HG02938 (cell line): ENCODE data around the gene SPTBN4.
"Not testable (repeated sequence)": the region's sequence is repeated elsewhere in the genome, so short reads cannot be mapped to it uniquely, and the experiment has no call there.

Experiments
- ATAC-seq: cut with Tn5 transposase; IDR thresholded peaks from one replicate; pipeline ENCODE4 v1.9.1; 2021; ENCODE audit warnings: mild to moderate bottlenecking, moderate library complexity; ENCODE audit not compliant: unreplicated experiment

Gene SPTBN4

DNA sequence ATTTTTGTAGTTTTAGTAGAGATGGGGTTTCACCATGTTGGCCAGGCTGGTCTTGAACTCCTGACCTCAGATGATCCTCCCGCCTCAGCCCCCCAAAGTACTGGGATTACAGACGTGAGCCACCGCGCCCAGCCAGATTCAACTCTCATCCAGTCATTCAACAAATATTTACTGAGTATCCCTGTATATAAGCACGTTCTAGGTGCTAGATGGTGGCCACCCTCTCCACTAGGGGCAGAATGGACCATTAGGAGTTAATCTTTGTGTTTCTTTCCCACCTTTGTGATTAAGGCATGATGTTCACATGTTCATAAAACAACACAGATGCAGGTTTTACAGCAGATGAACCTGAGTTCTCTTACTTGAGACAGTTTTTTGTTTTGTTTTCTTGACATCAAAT is 117.2 kb downstream of the SPTBN4 start:
- no peak for ATAC-seq

DNA sequence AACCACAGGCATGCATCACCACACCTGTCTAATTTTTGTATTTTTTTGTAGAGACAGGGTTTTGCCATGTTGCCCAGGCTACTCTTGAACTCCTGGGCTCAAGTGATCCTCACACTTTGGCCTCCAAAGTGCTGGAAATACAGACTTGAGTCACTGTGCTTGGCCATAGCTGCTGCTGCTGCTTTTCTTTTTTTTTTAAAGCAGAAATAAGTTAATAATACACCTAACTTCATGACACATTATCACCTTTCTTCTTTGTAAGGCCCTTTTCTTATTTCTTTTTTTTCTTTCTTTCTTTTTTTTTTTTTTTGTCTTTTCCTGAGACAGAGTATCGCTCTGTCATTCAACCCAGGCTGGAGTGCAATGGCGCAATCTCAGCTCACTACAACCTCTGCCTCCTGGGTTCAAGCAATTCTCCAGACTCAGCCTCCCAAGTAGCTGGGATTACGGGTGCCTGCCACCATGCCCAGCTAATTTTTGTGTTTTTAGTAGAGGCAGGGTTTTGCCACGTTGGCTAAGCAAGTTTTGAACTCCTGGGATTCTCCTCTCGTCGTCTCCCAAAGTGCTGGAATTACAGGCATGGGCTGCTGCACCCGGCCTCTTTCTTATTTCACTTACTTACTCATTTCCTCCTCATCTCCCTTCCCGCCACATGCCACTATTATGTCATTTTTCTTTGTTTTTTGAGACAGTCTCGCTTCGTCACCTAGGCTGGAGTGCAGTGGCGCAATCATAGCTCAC is 118.6 kb downstream of the SPTBN4 start:
- no peak for ATAC-seq

DNA sequence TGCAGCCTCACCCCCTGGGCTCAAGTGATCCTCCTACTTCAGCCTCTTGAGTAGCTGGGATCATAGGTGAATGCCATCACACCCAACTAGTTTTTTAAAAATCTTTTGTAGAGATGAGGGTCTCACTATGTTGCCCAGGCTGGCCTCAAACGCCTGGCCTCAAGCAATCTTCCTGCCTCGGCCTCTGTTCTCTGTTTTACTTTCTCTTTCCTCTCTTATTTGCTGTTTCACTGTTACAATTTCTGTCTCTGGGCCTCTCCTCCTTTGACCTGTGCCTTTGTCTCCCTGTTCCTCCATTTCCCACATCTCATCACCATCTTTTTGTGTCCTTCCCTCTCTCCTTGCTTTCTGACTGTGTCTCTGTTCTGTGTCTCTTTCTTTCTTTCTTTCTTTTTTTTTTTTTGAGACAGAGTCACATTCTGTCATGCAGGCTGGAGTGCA is 119.2 kb downstream of the SPTBN4 start:
- no peak for ATAC-seq

DNA sequence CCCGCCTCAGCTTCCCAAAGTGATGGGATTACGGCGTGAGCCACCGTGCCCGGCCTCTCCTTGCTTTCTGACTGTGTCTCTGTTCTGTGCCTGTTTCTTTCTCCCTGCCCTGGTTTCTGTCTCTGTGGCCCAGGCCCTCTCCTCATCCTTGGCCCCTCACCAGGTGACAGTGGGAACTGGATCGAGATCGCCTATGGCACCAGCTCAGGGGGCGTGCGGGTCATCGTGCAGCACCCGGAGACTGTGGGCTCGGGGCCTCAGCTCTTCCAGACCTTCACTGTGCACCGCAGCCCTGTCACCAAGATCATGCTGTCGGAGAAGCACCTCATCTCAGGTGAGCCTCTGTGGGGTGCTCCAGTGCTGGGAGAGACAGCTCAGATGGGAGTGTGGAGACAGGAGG is 119.8 kb downstream of the SPTBN4 start:
- no peak for ATAC-seq

DNA sequence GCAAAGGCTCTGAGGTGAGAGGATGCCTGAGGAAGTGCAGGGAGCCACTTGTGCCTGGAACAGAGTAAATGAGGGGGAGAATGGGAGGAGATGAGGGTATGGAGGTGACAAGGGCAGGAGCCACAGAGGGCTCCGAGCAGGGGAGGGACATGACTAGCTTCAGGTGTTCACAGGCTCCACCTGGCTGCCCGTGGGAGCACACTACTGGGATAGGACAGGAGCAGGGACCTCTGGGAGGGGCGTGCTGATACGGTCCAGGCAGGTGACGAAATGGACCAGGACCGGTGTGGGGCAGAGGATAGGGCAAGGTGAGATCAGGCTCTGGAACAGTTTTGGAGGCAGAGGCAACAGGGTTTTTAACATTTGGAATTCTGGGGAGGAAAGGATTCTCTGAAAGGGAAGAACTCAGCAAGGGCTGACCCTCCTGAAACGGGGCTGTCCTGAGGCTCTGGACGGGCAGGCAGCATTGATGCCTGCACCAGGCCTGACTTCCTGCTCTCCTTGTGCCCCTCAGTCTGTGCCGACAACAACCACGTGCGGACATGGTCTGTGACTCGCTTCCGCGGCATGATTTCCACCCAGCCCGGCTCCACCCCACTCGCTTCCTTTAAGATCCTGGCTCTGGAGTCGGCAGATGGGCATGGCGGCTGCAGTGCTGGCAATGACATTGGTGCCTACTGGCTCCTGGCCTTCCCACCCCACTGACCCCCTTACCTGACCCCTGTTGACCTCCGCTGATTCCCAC is 121.5 kb downstream of the SPTBN4 start:
- no peak for ATAC-seq

DNA sequence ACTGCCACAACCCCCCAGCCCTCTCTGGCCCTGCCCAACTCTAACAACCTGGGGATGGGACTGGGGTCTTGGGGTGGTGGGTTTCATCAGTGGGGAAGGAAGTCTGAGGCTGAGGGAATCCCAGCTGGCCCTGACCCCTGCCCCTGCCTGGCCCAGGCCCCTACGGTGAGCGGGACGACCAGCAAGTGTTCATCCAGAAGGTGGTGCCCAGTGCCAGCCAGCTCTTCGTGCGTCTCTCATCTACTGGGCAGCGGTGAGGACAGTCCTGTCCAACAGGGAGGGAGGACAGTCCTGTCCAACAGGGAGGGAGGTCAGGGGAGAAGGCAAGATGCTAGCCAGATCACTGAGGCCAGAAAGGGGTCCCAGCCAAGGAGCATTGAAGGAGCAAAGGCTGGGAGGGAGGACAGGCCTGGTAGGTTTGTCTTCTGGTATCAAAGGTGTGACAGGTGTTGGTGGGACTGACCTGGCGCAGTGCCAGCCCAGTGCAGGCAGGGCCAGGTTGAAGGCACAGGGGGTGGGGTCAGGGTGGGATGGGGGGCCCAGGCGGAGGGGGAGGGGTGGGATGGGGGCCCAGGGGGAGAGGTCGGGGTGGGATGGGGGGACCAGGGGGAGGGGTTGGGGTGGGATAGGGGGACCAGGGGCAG is 122.2 kb downstream of the SPTBN4 start:
- no peak for ATAC-seq

DNA sequence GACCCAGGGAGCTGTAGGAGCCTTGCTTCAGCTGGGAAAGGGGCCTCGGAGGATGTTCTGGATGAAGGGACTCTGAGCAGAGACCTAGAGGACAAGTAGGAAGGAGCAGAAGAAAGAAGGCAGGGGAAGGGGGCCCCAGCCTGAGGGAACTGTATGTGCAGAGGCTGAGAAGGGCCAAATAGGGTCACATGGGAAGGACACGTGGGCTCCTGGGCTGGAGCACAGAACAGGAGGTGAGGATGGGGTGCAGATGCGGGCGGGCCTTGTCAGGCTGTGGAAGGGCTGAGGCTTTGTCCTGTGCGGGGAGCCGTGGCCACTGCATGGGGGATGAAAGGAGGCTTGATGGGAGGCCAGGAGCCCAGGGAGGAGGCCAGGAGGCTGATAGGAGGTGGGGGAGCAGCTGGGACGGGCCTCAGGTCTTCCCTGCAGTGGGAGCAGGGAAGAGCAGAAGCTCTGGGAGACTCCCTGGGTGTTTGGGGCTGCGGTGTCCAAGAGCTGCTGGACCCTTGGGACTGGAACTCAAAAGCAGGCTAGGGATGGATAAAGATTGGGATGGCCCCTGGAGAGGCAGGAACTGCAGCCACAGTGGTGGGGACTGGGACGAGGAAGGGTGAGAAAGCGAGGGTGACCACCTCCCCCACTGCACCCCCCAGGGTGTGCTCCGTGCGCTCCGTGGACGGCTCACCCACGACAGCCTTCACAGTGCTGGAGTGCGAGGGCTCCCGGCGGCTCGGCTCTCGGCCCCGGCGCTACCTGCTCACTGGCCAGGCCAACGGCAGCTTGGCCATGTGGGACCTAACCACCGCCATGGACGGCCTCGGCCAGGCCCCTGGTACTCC is 123.0 kb downstream of the SPTBN4 start:
- ATAC-seq = no peak

DNA sequence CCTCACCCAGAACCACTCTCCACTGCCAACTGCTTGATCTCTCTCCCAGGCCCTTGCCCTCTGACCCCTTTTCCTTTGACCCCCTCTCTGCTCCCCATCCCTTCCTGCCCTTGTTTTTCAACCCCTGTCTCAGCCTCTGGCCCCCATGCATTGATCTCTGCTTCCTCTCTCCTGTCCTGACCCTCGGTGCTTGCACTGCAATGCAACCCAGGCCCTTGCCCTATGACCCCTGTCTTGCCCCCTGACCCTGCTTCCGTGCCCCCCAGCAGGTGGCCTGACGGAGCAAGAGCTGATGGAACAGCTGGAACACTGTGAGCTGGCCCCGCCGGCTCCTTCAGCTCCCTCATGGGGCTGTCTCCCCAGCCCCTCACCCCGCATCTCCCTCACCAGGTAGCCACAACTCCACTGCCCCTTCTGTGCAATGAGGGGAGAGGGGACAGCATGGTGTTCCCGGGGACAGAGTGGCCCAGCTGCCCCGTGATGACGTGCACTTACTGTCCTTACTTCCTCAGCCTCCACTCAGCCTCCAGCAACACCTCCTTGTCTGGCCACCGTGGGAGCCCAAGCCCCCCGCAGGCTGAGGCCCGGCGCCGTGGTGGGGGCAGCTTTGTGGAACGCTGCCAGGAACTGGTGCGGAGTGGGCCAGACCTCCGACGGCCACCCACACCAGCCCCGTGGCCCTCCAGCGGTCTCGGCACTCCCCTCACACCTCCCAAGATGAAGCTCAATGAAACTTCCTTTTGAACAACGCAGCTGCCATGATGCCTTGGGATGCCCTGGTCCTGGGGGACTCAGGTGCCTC is 123.9 kb downstream of the SPTBN4 start:
- ATAC-seq = no peak

DNA sequence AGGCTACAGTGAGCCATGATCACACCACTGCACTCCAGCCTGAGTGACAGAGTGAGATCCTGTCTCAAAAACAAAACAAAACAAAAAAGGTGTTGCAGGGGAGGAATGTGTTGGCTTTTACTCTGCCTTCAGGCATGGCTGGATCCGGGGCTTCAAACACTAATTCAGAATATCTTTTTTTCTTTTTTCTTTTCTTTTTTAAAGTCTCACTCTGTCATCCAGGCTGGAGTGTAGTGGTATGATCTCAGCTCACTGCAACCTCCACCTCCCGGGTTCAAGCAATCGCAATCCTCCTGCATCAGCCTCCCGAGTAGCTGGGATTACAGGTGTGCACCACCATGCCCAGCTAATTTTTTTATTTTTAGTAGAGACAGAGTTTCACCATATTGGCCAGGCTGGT is 124.9 kb downstream of the SPTBN4 start:
- ATAC-seq = not testable (repeated sequence)

DNA sequence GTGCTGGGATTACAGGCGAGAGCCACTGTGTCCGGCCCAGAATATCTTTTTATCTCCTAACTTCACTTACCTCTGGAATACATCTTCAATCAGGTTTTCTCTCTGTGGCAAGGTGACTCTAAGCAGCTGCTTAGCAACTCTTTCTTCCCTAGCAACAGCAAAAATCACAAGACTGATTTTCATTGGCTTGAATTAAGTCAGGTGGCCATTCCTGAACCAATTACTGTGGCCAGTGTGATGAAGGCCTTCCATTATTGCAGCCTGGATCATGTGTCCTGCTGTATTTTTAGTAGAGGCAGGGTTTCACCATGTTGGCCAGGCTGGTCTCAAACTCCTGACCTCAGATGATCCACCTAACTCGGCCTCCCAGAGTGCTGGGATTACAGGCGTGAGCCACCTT is 125.4 kb downstream of the SPTBN4 start:
- ATAC-seq = no peak

DNA sequence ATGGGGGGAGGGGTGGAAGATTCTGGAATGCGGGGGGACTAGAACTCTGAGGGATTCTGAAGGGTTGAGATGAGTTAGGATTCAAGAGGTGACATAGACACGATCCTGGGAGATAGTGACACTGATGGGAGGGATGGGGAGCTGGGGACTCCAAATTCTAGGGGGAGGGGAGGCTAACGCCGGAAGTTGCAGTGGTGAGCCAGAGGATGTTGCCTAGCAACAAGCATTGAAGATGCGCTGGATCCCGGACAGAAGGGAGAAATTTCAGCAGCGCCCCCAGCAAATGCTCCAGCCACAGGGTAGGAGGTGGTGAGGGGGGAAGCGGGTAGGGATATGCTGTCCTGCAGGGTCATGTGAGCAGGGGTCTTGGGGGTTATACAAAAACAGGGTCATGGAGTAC is 127.5 kb downstream of the SPTBN4 start:
- no peak for ATAC-seq

DNA sequence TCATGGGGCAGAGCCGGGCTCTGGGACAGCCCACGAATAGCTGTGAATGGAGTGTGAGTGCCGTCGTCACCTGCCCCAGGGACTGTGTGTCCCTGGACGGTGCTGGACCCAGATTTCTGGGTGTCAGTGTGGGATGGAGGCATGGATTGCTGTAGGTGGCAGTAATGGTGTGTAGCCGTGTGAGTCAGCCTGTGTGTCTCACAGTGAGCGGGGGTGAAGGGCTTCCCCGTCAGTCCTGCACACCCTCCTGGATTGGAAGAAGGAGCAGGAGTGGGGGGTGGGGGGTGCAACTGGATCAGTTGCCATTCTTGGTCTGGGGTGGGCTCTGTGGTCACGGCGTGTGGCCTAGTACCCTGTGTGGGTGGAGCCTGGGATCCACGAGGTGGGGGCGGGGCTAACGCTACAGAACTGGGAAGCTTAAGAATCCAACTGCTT is 127.9 kb downstream of the SPTBN4 start:
- ATAC-seq = no peak

DNA sequence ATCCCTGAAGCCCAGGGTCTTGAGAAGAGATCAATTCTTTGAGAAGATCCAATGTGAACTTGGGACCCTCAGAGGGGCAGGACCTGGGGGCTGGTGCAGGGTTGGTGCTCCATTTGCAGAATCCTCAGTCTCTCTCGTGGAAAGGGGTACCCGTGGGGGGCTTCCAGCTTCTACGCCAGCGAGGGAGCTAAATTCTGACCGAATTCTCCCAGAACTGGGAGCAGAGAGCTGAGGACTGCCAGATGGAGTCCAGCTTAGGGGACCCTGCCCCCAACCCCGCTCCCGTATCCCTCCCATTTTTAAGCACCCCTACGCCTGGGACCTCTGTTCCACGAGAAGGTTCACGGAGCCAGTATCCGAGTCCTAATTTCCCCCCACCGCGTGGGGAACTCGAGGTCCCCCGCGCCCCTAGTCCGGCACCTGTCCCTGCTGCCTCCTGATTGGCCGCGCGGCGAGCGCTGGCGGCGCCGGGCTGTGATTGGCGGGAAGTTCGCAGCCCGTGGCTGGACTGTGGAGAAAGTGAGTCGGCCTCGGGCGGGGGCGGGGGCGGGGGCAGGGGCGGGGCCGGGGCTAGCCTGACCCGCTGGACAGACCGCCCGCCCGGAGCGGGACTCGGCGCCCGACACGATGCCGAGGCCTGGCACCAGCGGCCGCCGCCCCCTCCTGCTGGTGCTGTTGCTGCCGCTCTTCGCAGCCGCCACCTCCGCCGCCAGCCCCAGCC is 130.0 kb downstream of the SPTBN4 start:
- no peak for ATAC-seq

DNA sequence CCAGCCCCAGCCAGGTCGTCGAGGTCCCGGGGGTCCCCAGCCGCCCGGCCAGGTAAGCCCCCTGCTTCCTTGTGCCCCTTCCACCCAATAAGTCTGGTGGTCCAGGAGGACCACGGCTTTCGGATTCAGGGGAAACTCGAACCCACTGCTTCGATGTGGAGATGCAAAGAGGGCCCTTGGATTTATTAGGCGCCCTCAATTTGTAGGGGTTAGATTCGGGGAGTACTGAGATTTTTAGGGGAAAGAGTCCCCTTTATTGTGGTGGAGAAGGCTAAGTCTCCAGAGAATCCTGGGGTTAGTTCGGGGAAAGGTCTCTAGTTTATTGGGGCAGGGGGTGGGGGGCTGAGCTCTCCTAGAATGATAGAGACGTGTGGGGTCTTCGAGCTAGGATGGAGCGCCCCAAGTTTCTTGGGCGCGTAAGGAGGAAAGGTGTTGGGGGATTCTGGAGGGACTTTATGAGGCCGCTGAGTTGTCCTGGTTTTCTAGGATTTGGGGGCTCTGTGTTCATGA is 130.6 kb downstream of the SPTBN4 start:
- ATAC-seq = no peak

DNA sequence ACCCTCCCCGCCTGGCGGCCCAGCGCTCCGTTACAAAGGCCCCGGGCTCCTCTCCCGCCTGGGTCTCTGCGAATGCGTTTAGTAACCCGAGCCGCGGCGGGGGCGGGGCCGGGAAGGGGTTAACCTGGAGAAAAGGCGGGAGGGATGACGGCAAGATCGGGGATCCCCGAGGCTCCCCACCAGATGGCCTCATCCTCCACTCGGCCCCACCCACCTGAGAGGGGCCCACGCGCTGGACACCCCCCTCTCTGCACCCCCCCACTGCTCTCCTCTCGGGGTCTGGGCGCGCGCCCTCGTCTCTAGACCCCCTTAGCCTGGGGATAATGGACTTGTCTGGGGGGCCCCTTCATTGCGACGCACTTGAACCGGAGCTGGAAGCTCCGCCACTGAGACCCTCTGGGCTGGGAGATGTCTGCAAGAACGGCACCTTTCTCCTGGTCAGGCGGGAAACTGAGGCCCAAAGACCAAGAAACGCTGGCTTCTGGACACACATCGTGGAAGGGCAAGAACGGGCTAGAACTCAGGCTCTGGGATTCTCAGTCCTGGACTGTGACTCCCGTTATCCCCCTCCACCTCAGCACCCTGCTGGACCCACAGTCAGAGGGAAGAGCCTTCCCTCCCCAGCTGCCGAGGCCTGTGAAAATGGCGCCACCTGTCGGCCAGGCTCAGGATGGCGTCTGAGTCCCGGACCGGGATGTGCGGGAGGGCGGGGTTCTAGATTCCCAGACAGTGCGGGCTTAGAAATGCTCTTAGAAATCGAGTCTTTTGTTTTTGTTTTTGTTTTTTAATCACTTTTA is 131.5 kb downstream of the SPTBN4 start:
- ATAC-seq = no peak

DNA sequence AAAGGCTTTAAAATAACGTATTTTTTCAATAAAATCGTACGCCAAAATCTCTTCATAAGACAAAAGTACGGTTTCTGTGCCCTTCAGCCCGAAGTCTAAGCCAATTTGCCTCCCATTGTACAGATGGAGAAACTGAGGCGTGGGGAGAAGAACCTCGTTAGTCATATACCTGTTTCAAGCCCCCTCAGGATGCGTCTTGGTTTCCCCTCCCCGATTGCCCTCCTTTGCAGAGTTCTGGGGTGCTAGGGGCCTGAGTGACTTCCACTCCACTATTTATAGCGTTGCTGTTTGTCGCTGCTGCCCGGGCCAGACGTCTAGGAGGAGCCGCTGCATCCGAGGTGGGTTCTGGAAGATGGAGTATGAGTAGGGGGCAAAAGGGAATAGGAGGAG is 132.1 kb downstream of the SPTBN4 start:
- no peak for ATAC-seq

DNA sequence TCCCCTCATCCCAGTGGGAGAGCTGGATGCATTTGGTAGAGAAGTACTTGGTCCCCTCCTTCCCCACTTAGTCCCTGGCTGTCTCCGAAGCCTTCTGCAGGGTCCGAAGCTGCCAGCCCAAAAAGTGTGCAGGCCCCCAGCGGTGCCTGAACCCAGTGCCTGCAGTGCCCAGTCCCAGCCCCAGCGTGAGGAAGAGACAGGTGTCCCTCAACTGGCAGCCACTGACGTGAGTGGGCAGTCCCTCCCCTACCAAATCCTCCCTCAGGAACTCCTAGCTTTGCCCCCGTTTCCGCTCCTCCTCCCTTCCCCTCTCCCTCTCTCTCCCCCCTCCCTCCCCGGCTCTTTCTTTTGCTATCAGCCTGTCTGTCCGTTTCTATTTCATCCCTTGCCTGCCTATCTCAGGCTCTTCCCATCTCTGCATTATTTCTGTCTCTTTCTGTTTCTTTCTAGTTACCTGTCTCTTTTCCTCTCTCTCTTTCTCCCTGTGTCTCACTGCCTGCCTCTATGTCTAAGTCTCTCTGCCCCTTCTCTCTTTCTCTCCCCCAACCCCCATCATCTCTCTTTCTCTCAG is 132.6 kb downstream of the SPTBN4 start:
- no peak for ATAC-seq

DNA sequence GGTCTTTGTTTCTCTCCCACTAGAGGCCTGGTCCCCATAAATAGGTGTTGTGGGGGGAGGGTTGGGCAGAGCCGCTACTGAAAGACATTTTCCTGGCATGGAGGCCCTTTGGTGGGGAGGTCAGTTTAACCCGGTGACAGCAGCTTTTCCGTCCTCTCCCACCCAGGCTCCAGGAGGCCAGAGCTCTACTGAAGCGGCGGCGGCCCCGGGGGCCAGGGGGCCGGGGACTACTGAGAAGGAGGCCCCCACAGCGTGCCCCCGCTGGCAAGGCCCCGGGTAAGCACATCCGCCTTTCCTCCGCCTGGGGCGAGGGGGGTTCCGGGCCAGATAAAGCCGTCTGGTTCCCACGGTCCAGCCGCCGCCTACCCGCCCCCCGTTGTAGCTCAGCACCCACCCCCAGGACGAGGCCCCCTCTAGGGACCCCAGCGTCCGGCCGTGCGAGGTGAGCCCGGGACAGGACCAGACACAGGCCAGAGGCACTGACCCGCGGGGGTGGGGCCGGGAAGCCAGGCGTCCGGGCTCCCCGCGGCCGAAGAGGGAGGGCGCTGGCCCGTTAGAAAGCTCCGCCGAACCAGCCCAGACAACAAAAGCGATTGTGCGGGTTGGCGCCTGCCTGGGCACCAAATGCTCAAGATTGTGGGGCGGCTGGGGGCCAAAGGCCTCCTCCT is 133.2 kb downstream of the SPTBN4 start:
- ATAC-seq = no peak
